K562 (cell line): ENCODE results near the gene MEX3A. TPM values are rescaled to one million over a fixed set of nuclear protein-coding genes. Genes with fewer than 3 reads are reported as not detected.

Experiments used
- ATAC-seq: fragments of 200-7000 bp; cut with Tn5 transposase; 3 replicates; pipeline ENCODE4 v1.9.1; 2020; ENCODE audit warnings: moderate library complexity
- BruUV-seq: library from RNA; stranded (reverse); fragments of 400-500 nt; replicated peaks from 2 replicates; lab custom pipeline; 2021; lab: Mats Ljungman, UMichigan
- CTCF ChIA-PET: fragments of 300-600 bp; formaldehyde crosslinking; extraction: SDS; loops from one replicate; lab custom pipeline; 2021; ENCODE audit warnings: low intra/inter-chr PET ratio; lab: Yijun Ruan, JAX
- POLR2A ChIA-PET: fragments of 300-600, 350-650 bp; sonication (Branson Sonifier 250); formaldehyde crosslinking; extraction: SDS; loops from one replicate; lab custom pipeline; 2021; ENCODE audit warnings: antibody characterized with exemption, inconsistent platforms; lab: Yijun Ruan, JAX
- DNase-seq, 4 experiments: peaks; one replicate each; pipeline versions ENCODE4 v3.0.0 to v3.0.0-alpha.2; 2011 to 2018; ENCODE audit warnings: low spot score in 3 of 4, mixed read lengths in 3 of 4; ENCODE audit errors: extremely low read depth in 1 of 4
- FAIRE-seq: peaks from 2 replicates; lab custom pipeline; 2011; peaks lifted over from hg19 to GRCh38; lab: Jason Lieb, UNC
- H2AFZ ChIP-seq: 2 replicates; pipeline ENCODE4 v1.6.0; 2011; ENCODE audit warnings: low read depth, low read length, control low read depth, inconsistent platforms
- H3K27ac ChIP-seq: fragments of 200-600 bp; 3 replicates; pipeline ENCODE4 v1.8.0; 2011; ENCODE audit warnings: low read depth, mild to moderate bottlenecking, control low read depth, inconsistent platforms, low read length, moderate library complexity, mixed read lengths; ENCODE audit errors: extremely low read depth
- H3K27me3 ChIP-seq, 2 experiments: fragments of 300-600 bp in 1 of 2; 2 replicates in 1 of 2; 3 replicates in 1 of 2; pipeline versions ENCODE4 v1.6.0 to v1.8.0; 2011; ENCODE audit warnings: inconsistent platforms in 2 of 2, low read length in 2 of 2, mild to moderate bottlenecking in 1 of 2, mixed read lengths in 1 of 2, moderate library complexity in 1 of 2; ENCODE audit not compliant: control insufficient read depth in 2 of 2, insufficient read depth in 2 of 2
- H3K36me3 ChIP-seq: fragments of 300-600 bp; 3 replicates; pipeline ENCODE4 v1.8.0; 2011; ENCODE audit warnings: mild to moderate bottlenecking, low read length, inconsistent platforms; ENCODE audit not compliant: control insufficient read depth, insufficient read depth
- H3K4me1 ChIP-seq, 2 experiments: fragments of 200-600 bp in 1 of 2; replicated peaks in 1 of 2; 2 replicates in 1 of 2; 3 replicates in 1 of 2; pipeline versions ENCODE4 v1.5.1 to v1.8.0; 2011; ENCODE audit warnings: inconsistent platforms in 2 of 2, low read length in 2 of 2, mild to moderate bottlenecking in 1 of 2, mixed read lengths in 1 of 2, moderate library complexity in 1 of 2; ENCODE audit not compliant: control insufficient read depth in 2 of 2, insufficient read depth in 2 of 2
- H3K4me2 ChIP-seq: 2 replicates; pipeline ENCODE4 v1.6.1; 2011; ENCODE audit warnings: low read length, control low read depth, inconsistent platforms, mixed read lengths; ENCODE audit not compliant: insufficient read depth
- H3K4me3 ChIP-seq: fragments of 200-600 bp; sonication (generic), shearing (Covaris generic); 2 replicates; pipeline ENCODE4 v1.5.1; 2016; ENCODE audit warnings: control low read depth, inconsistent platforms
- H3K79me2 ChIP-seq: fragments of 200-600 bp; 3 replicates; pipeline ENCODE4 v1.8.0; 2011; ENCODE audit warnings: low read length, inconsistent platforms; ENCODE audit not compliant: control insufficient read depth, insufficient read depth
- H3K9ac ChIP-seq, 2 experiments: 2 replicates each; pipeline versions ENCODE4 v1.6.0 to v1.6.1; 2011; ENCODE audit warnings: low read depth in 2 of 2, low read length in 2 of 2, control low read depth in 1 of 2, inconsistent platforms in 1 of 2, mild to moderate bottlenecking in 1 of 2, mixed read lengths in 1 of 2; ENCODE audit not compliant: insufficient read depth in 1 of 2
- H3K9me1 ChIP-seq: one replicate; pipeline ENCODE4 v1.6.0; 2011; ENCODE audit warnings: inconsistent platforms, mild to moderate bottlenecking, low read length, moderate library complexity; ENCODE audit not compliant: control insufficient read depth, insufficient read depth
- H3K9me3 ChIP-seq: replicated peaks from 2 replicates; pipeline ENCODE4 v1.5.1; 2011; ENCODE audit warnings: low read depth, low read length, inconsistent platforms; ENCODE audit not compliant: control insufficient read depth, insufficient read depth
- H4K20me1 ChIP-seq: replicated peaks from 2 replicates; pipeline ENCODE4 v1.6.1; 2011; ENCODE audit warnings: low read length, inconsistent platforms, mixed read lengths; ENCODE audit not compliant: control insufficient read depth, insufficient read depth
- BRCA1 ChIP-seq, 2 experiments: fragments of 450-650 bp in 1 of 2; sonication (generic) in 1 of 2; formaldehyde crosslinking in 1 of 2; IDR thresholded peaks; 2 replicates each; pipeline versions ENCODE4 v1.5.0 to v1.6.1; 2017 to 2020; ENCODE audit warnings: mild to moderate bottlenecking in 1 of 2, missing genetic modification reagents in 1 of 2
- CC2D1A ChIP-seq: fragments of 450-650 bp; IDR thresholded peaks from 2 replicates; pipeline ENCODE4 v1.6.1; 2017; ENCODE audit warnings: mild to moderate bottlenecking
- CEBPB ChIP-seq: fragments of 450-650 bp; IDR thresholded peaks from 2 replicates; pipeline ENCODE4 v1.6.1; 2016; ENCODE audit warnings: missing genetic modification characterization, missing compliant biosample characterization
- CHAMP1 ChIP-seq: fragments of 450-650 bp; IDR thresholded peaks from 2 replicates; pipeline ENCODE4 v1.6.1; 2016; ENCODE audit warnings: mild to moderate bottlenecking
- ELK3 ChIP-seq: fragments of 450-650 bp; formaldehyde crosslinking; IDR thresholded peaks from 2 replicates; pipeline ENCODE4 v1.4.0; 2020; ENCODE audit warnings: mild to moderate bottlenecking
- NR3C1 ChIP-seq: sonication (generic); formaldehyde crosslinking; IDR thresholded peaks from 2 replicates; pipeline ENCODE4 v1.8.1; 2022; ENCODE audit warnings: missing genetic modification reagents
- SLC30A9 ChIP-seq: fragments of 250-450 bp; sonication (Bioruptor Pico); IDR thresholded peaks from 2 replicates; pipeline ENCODE4 v1.8.0; 2022; ENCODE audit warnings: mild to moderate bottlenecking, moderate library complexity
- SMC3 ChIP-seq: conservative IDR thresholded peaks from 2 replicates; pipeline ENCODE4 v1.6.1; 2011; ENCODE audit warnings: low read depth, low read length, improper control_type of control experiment; ENCODE audit not compliant: insufficient read depth
- STAT6 ChIP-seq: sonication (generic); formaldehyde crosslinking; IDR thresholded peaks from 2 replicates; pipeline ENCODE4 v1.8.1; 2023; ENCODE audit warnings: mild to moderate bottlenecking, missing genetic modification reagents
- ZBTB7A ChIP-seq: IDR thresholded peaks from 2 replicates; pipeline ENCODE4 v1.6.1; 2011; ENCODE audit warnings: low read depth, mild to moderate bottlenecking, low read length, moderate library complexity, borderline replicate concordance; ENCODE audit not compliant: control insufficient read depth
- ZNF224 ChIP-seq: sonication (generic); formaldehyde crosslinking; IDR thresholded peaks from 2 replicates; pipeline ENCODE4 v1.8.0; 2022; ENCODE audit warnings: mild to moderate bottlenecking, missing genetic modification reagents
- WGBS: fragments of 100-300 bp; shearing (Covaris generic); methylation state at CpG from one replicate; pipeline ENCODE4 v1.1.6; 2016; ENCODE audit warnings: low coverage, mixed read lengths; ENCODE audit not compliant: insufficient coverage; ENCODE audit errors: missing lambda C conversion rate; 5-methylcytosine and 5-hydroxymethylcytosine counted together
- in situ Hi-C: fragments of 300-500 bp; cut with MboI; formaldehyde crosslinking; loops from 4 replicates; pipeline ENCODE4 v1.15.0; 2018; ENCODE audit warnings: inconsistent platforms, mixed read lengths
- intact Hi-C: fragments of 100-400 bp; cut with micrococcal nuclease; formaldehyde crosslinking; loops from 2 replicates; pipeline ENCODE4 v1.14.2; 2022
- polyA plus RNA-seq, 8 experiments: library from polyadenylated mRNA; depleted of rRNA in 4 of 8; stranded (reverse) in 5 of 8; unstranded in 3 of 8; fragments of >200 nt; fragmentation: Nextera tagmentation in 2 of 8; fragmentation: Illumina TruSeq in 1 of 8; extraction: Ambion mirVana in 2 of 8; extraction: Trizol in 1 of 8; gene quantifications; 2 replicates each; pipeline versions ENCODE4 v1.2.1 to v1.2.3, GENCODE V29; 2011 to 2014; ENCODE audit warnings: inconsistent platforms in 1 of 8, missing spikeins in 1 of 8
- total RNA-seq, 7 experiments: library from RNA; depleted of rRNA in 6 of 7; stranded (reverse); fragments of >200 nt in 6 of 7; fragmentation: Illumina TruSeq in 2 of 7; extraction: Trizol in 2 of 7; gene quantifications; 2 replicates each; pipeline versions ENCODE4 v1.2.1 to v1.2.3, GENCODE V29; 2011 to 2021; ENCODE audit warnings: low replicate concordance in 1 of 7
- TF ChIP-seq, protein P1 (sequence below): IDR thresholded peaks from 2 replicates; pipeline ENCODE4 v1.6.1; 2011; ENCODE audit warnings: borderline replicate concordance, low read depth, mild to moderate bottlenecking, moderate library complexity, low read length; ENCODE audit not compliant: insufficient read depth, poor library complexity, severe bottlenecking

MEX3A gene
- total and polyA plus RNA-seq, 9 of the 15 experiments (the other 6 are each of a cell fraction or from before 2014, with no cell fraction given): 0.36 to 13.7 (median 5.2) TPM

DNA sequence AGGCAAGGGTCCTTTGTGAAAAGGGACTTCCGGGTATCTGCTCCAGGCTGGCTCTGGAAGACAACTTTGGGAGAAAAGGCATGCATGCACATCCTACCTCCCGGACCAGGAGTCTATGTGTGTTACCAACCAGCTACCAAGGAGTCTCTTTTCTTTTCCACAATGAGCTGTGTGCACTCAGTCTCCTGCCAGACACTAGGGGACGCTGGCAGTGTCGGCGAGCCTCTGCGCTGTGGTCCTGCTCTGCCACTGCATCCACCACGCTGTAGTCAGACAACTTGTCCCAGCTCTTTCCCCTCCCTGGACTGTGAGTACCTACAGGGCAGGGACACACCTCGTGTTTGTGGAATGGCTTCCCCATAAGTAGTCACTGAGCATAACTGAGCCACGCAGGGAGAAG, 56.4 kb downstream of the MEX3A start:
- peak; percentile 47 to 73 (median 64) for DNase-seq
- ChIA-PET POLR2A (interaction anchor here (0.7 to 1.2 kb wide), 3 partner anchors 18 to 91 kb away, joined by 3 to 4 read pairs (median 3); partner anchors contain the start of gene KHDC4), CTCF (interaction anchor here (0.6 to 0.7 kb wide), 2 partner anchors 40 to 293 kb away, joined by 3 to 5 read pairs; no protein-coding TSS in a partner anchor)
- Histone ChIP-seq H3K4me3 (no peak overlapping the region), H3K36me3 (no peaks in the 10 kb centered on the region), H3K9me1 (no peaks in the 10 kb centered on the region), H3K9ac (peak overlapping the region in 1 of 2 experiments; percentile 83; a peak in 1 of 4 replicates), H3K79me2 (no peaks in the 10 kb centered on the region), H3K4me1 (peaks cover 4 to 6% of the 10 kb centered on the region in 2 experiments; a peak in 3 of 5 replicates), H3K4me2 (peak overlapping the region; percentile 57), H3K27me3 (no peaks in the 10 kb centered on the region), H4K20me1 (no peaks in the 10 kb centered on the region), H3K27ac (no peak overlapping the region), H3K9me3 (no peaks in the 10 kb centered on the region), H2AFZ (peak overlapping the region; percentile 79)
- WGBS: 4% methylated on average over 9 of the region's 9 CpGs
- no TSS peak for BruUV-seq
- peak; percentile 99 for ATAC-seq
- FAIRE-seq: peak; percentile 70
- in situ Hi-C loops (no loop called here), intact Hi-C loops (loop anchor here (5.0 kb wide), 1 partner anchor 41 kb away; no protein-coding TSS in a partner anchor)
- no peak for TF ChIP-seq CHAMP1
- peak; percentile 62 for TF ChIP-seq SMC3
- no peak for TF ChIP-seq STAT6 (CRISPR knock-in tag)
- no peak for TF ChIP-seq CEBPB
- no peak for TF ChIP-seq BRCA1 (IDR thresholded peaks at IDR 0.05)
- TF ChIP-seq BRCA1 (CRISPR knock-in tag; IDR thresholded peaks at IDR 0.05): no peak
- no peak for TF ChIP-seq ELK3
- TF ChIP-seq ZBTB7A: peak; percentile 53; the same call in 1 of the 2 replicates
- no peak for TF ChIP-seq SLC30A9 (CRISPR knock-in tag)
- TF ChIP-seq, protein P1, sequence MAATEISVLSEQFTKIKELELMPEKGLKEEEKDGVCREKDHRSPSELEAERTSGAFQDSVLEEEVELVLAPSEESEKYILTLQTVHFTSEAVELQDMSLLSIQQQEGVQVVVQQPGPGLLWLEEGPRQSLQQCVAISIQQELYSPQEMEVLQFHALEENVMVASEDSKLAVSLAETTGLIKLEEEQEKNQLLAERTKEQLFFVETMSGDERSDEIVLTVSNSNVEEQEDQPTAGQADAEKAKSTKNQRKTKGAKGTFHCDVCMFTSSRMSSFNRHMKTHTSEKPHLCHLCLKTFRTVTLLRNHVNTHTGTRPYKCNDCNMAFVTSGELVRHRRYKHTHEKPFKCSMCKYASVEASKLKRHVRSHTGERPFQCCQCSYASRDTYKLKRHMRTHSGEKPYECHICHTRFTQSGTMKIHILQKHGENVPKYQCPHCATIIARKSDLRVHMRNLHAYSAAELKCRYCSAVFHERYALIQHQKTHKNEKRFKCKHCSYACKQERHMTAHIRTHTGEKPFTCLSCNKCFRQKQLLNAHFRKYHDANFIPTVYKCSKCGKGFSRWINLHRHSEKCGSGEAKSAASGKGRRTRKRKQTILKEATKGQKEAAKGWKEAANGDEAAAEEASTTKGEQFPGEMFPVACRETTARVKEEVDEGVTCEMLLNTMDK: no peak
- TF ChIP-seq CC2D1A: no peak
- no peak for TF ChIP-seq ZNF224
- TF ChIP-seq NR3C1 (CRISPR knock-in tag): no peak
